HG03175 (cell line): ENCODE data around the gene PODN.

Experiments used
- ATAC-seq: cut with Tn5 transposase; IDR thresholded peaks from one replicate; pipeline ENCODE4 v1.9.1; 2021; ENCODE audit warnings: mild to moderate bottlenecking, moderate library complexity; ENCODE audit not compliant: unreplicated experiment

The PODN gene

DNA sequence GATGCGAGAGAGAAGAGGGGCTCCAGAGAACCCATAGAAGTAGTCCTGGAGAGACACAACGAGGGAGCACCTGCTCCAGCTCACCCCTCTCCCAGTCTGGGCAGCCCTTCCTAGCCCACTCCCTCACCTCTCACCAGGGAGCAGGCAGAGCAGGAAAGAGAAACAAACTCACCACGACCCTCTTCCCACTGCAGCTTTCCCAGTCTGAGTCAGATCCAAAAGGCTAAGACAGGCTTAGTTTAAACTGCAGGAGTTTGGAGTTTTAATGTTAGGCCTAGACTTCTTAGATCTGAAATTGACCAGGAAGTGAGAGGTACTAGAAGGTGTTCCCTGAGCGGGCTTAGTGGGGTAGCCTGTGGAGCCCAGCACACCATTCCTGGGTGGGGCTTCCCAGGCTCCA lies 50.8 kb downstream of the PODN start:
- ATAC-seq: no peak

- ATAC-seq: no peak
Observed at GRCh38 chr1:53114090-53114489, 52.1 kb downstream of the PODN start.

DNA sequence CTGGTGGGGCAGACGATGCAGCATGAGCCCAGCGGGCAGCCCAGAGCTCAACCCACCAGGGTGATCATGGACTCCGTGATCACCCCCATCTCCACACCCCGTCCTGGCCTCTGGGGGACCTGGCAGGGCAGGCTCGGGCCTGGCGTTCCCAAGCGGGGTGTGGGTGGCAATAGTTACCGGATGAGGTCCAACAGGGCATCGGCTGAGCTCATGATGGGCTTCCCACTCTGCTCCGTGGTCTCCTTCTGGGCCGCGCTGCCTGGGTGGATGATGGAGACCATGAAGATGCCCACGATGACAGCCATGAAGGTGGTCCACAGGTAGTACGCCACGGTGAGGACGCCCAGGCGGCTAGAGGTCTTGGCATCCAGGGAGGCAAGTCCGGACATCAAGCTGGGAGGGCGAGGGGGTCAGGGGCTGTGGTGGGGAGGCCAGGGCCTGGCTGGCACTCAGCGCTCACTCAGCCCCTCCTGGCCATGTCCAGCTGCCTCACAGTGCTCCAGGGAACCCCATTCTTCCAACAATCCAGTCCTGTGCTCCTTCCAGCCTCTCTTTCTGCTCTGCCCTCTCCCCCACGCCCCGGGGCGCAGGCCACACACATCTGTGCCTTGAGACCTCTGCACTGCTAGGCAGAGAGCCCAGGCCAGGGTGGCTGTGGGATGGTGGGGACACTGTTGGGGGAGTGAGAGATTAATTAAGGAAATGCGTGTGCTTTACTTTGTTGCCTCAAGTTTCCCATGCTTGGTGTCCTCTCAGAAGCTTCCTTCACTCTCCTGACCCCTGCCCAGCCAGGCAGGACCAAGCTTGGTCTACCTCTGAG lies 52.8 kb downstream of the PODN start:
- ATAC-seq: no peak

GRCh38 chr1:53115403-53116306 lies 53.6 kb downstream of the PODN start:
- ATAC-seq: no peak

DNA sequence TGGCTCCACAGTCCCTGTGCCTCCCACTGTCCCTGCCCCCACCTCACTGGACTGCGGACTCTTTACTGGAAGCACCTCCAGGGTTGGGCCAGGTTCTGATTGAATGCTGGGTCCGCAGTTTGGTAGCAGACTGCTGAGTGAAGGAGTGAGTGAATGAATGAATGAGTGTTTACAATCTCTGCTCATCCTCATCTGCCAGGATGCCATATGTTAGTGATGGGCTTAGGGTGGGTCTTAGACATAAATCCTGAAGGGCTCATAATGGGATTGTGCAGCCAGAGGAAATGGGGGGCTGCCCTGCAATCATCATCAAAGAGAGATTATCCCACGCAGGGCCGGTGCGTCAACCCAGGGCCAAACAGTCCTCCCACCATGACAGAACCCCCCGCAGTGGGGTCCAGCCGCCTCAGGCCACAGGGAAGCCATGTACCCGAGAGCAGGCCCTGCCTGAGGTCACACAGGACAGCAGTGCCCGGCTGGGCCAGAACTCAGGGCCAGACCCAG lies 54.3 kb downstream of the PODN start:
- ATAC-seq: no peak

- ATAC-seq: no peak
Observed at GRCh38 chr1:53116933-53117600, 55.1 kb downstream of the PODN start.

- no peak for ATAC-seq
Observed at GRCh38 chr1:53117836-53118235, 55.8 kb downstream of the PODN start.

- ATAC-seq: no peak
Observed at GRCh38 chr1:53120659-53121058, 58.6 kb downstream of the PODN start.

- ATAC-seq: no peak
Observed at GRCh38 chr1:53121319-53122172, 59.5 kb downstream of the PODN start.

- ATAC-seq: no peak
Observed at GRCh38 chr1:53122201-53122885, 60.3 kb downstream of the PODN start.

GRCh38 chr1:53122961-53123413 lies 61.0 kb downstream of the PODN start:
- no peak for ATAC-seq

DNA sequence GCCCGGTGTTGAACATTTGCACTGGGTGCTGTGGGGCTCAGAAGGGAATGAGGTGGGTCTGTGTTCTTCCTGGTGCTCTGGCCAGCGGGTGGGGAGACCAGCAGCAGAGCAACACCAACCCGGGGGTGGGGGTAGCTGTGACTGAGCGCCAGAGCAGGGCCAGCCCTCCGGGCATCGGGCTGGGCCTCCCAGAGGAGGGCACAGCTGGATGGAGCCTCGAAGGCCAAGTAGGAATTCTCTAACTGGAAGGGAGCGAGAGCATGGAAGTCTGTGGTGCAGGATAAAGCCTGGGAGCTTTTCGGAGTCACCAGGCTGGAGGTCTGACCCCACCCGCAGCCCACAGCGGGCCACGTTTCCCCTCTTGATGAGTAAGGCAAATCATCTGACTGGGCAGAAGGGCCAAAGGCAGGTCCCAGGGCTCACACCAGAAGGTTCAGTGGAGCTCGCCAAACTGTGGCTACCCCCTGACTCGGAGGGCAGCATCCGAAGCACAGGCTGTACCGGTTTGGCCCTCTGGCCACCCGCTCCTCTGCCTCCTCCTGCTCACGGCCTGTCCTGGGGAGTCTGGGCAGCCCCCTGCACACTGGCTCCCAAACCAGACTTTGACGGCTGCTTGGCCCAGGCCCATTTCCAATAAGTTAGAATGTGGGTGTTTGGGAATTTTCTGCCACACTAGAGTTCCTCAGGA lies 61.6 kb downstream of the PODN start:
- no peak for ATAC-seq

GRCh38 chr1:53125122-53125521 lies 63.1 kb downstream of the PODN start:
- ATAC-seq: no peak

GRCh38 chr1:53125623-53126360 lies 63.8 kb downstream of the PODN start:
- ATAC-seq: no peak

DNA sequence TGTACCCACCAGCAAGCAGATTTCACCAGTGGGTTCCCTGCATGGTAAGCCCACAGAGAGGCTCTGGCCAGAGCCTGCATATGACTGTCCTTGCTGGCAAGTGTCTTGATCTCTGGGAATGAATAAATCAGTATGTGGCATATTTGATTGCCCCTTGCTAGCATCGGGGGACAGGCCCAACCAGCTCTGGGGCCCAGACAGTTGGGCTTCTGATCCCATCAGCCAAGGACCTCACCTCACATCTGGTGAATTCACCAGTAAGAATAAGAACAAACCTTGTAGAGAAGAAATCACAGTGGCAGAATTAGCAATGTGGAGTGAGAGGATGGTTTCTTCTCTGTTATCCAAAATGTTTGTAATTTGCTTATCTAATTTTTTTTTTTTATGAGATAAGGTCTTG lies 64.5 kb downstream of the PODN start:
- ATAC-seq: no peak

GRCh38 chr1:53127546-53127945 lies 65.5 kb downstream of the PODN start:
- no peak for ATAC-seq

DNA sequence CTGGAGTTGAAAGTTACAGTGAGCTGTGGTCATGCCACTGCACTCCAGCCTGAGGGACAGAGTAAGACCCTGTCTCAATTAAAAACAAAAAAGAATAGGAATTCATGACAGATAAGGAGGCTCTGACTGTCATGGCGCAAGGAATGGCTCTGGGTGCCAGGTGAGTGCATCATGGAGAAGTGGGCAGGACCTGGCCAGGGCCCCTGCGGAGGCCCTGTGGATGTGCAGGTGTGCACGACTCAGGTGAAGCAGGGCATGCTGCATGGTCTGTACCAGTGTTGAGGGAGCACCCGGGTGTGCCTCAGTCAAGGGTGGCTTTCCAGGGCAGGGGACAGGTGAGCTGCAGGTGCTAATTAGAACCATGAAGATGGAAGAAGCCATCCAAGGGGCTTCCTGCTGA lies 66.4 kb downstream of the PODN start:
- ATAC-seq: no peak

GRCh38 chr1:53129891-53130597 lies 68.0 kb downstream of the PODN start:
- no peak for ATAC-seq
